Panc1 (cell line): ENCODE measurements around the gene INTS2. TPM values are rescaled to one million over a fixed set of nuclear protein-coding genes. Genes with fewer than 3 reads are reported as not detected.

Source experiments
- ATAC-seq: fragments of 200-7000 bp; cut with Tn5 transposase; 2 replicates; pipeline ENCODE4 v1.9.1; 2020; ENCODE audit warnings: mild to moderate bottlenecking, moderate library complexity
- BruUV-seq: library from RNA; stranded (reverse); fragments of 400-500 nt; replicated peaks from 2 replicates; lab custom pipeline; 2021; lab: Mats Ljungman, UMichigan
- CTCF ChIA-PET: fragments of 300-600 bp; sonication (Branson Sonifier 250); formaldehyde crosslinking; loops from one replicate; lab custom pipeline; 2022; ENCODE audit warnings: antibody characterized with exemption; lab: Charles Lee
- POLR2A ChIA-PET: fragments of 300-600 bp; sonication (Branson Sonifier 250); formaldehyde crosslinking; loops from one replicate; lab custom pipeline; 2022; ENCODE audit warnings: antibody characterized with exemption; lab: Charles Lee
- DNase-seq: peaks from one replicate; pipeline ENCODE4 v3.0.0-alpha.2; 2010; ENCODE audit warnings: low read depth, low spot score
- H3K27ac ChIP-seq: 2 replicates; pipeline ENCODE4 v1.5.1; 2011; ENCODE audit warnings: mild to moderate bottlenecking, low read length, inconsistent platforms
- H3K27me3 ChIP-seq: fragments of 200-500 bp; sonication (Bioruptor generic); 2 replicates; pipeline ENCODE4 v1.6.0; 2014; ENCODE audit warnings: low read length, inconsistent platforms; ENCODE audit not compliant: control insufficient read depth, insufficient read depth
- H3K36me3 ChIP-seq: fragments of 200-500 bp; sonication (Bioruptor generic); 2 replicates; pipeline ENCODE4 v1.5.1; 2014; ENCODE audit warnings: inconsistent platforms, mild to moderate bottlenecking, low read length, moderate library complexity; ENCODE audit not compliant: control insufficient read depth, insufficient read depth
- H3K4me1 ChIP-seq: 2 replicates; pipeline ENCODE4 v1.5.1; 2011; ENCODE audit warnings: inconsistent platforms, mild to moderate bottlenecking, low read length, moderate library complexity; ENCODE audit not compliant: control insufficient read depth, insufficient read depth
- H3K4me3 ChIP-seq, 2 experiments: 2 replicates each; pipeline ENCODE4 v1.5.1; 2011 to 2012; ENCODE audit warnings: low read depth in 2 of 2, low read length in 2 of 2, mild to moderate bottlenecking in 2 of 2, inconsistent platforms in 1 of 2, moderate library complexity in 1 of 2
- H3K9me3 ChIP-seq: fragments of 200-500 bp; sonication (Bioruptor generic); 2 replicates; pipeline ENCODE4 v1.5.1; 2014; ENCODE audit warnings: low read depth, mild to moderate bottlenecking, inconsistent platforms, low read length, moderate library complexity; ENCODE audit not compliant: control insufficient read depth, insufficient read depth
- POLR2AphosphoS5 ChIP-seq: IDR thresholded peaks from 2 replicates; pipeline ENCODE4 v1.6.1; 2012; ENCODE audit warnings: mild to moderate bottlenecking, low read depth, low read length, moderate library complexity
- SIN3A ChIP-seq: IDR thresholded peaks from 2 replicates; pipeline ENCODE4 v1.6.1; 2012; ENCODE audit warnings: low read depth, mild to moderate bottlenecking, low read length, moderate library complexity, borderline replicate concordance; ENCODE audit not compliant: insufficient read depth
- TCF7L2 ChIP-seq: IDR thresholded peaks from 2 replicates; pipeline ENCODE4 v1.6.1; 2011; ENCODE audit warnings: mild to moderate bottlenecking, low read depth, low read length, inconsistent platforms
- in situ Hi-C: cut with HindIII; loops from 2 replicates; pipeline ENCODE4 v1.10.0; 2016; ENCODE audit warnings: low sequenced_read_pairs, low pct_unique_long_range_greater_than_20kb
- intact Hi-C: fragments of 100-400 bp; cut with micrococcal nuclease; formaldehyde crosslinking; loops from one replicate; pipeline ENCODE4 v1.10.0; 2022; ENCODE audit not compliant: unreplicated experiment
- total RNA-seq: library from RNA; stranded (reverse); gene quantifications from one replicate; pipeline ENCODE4 v1.2.1, GENCODE V29; 2021; ENCODE audit not compliant: unreplicated experiment
- TF ChIP-seq, protein P1 (sequence below), 2 experiments: IDR thresholded peaks; 2 replicates each; pipeline ENCODE4 v1.6.1; 2011 to 2012; ENCODE audit warnings: low read depth in 2 of 2, control low read depth in 1 of 2, low read length in 1 of 2, mild to moderate bottlenecking in 1 of 2, moderate library complexity in 1 of 2; ENCODE audit not compliant: insufficient read depth in 1 of 2
- TF ChIP-seq, protein P2 (sequence below): fragments of 450-650 bp; IDR thresholded peaks from 2 replicates; pipeline ENCODE4 v1.5.1; 2017; ENCODE audit warnings: mild to moderate bottlenecking

Gene INTS2
- total RNA-seq, 1 experiment from 2014 or later: 32.5 TPM

DNA sequence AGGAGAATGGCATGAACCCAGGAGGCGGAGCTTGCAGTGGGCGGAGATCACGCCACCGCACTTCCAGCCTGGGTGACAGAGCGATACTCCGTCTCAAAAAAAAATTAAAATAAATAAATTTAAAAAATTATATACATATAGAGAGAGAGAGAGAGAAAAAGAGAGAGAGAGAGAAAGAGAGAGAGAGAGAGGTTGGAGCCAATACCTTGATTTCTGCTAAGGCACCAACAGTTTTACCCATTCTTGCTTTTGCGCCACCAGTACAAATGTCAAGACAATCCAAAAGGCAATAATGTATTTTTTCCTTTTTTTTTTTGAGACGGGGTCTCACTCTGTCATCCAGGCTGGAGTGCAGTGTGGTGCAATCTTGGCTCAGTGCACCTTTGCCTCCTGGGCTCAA is 81.7 kb downstream of the INTS2 start:
- Histone ChIP-seq H3K4me1 (no peaks in the 10 kb centered on the region), H3K4me3 (no peak overlapping the region), H3K36me3 (no peaks in the 10 kb centered on the region), H3K27me3 (no peaks in the 10 kb centered on the region), H3K9me3 (no peaks in the 10 kb centered on the region), H3K27ac (no peak overlapping the region)
- ATAC-seq (no peak), DNase-seq (no peak)
- BruUV-seq: no TSS peak
- ChIA-PET CTCF (no interaction called here), POLR2A (no interaction called here)
- TF ChIP-seq, protein P1, sequence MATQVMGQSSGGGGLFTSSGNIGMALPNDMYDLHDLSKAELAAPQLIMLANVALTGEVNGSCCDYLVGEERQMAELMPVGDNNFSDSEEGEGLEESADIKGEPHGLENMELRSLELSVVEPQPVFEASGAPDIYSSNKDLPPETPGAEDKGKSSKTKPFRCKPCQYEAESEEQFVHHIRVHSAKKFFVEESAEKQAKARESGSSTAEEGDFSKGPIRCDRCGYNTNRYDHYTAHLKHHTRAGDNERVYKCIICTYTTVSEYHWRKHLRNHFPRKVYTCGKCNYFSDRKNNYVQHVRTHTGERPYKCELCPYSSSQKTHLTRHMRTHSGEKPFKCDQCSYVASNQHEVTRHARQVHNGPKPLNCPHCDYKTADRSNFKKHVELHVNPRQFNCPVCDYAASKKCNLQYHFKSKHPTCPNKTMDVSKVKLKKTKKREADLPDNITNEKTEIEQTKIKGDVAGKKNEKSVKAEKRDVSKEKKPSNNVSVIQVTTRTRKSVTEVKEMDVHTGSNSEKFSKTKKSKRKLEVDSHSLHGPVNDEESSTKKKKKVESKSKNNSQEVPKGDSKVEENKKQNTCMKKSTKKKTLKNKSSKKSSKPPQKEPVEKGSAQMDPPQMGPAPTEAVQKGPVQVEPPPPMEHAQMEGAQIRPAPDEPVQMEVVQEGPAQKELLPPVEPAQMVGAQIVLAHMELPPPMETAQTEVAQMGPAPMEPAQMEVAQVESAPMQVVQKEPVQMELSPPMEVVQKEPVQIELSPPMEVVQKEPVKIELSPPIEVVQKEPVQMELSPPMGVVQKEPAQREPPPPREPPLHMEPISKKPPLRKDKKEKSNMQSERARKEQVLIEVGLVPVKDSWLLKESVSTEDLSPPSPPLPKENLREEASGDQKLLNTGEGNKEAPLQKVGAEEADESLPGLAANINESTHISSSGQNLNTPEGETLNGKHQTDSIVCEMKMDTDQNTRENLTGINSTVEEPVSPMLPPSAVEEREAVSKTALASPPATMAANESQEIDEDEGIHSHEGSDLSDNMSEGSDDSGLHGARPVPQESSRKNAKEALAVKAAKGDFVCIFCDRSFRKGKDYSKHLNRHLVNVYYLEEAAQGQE (IDR thresholded peaks at IDR 0.05; ENCODE audit: insufficient read depth in 1 of 2, low read depth in 2 of 2, low read length in 1 of 2): no peak
- TF ChIP-seq, protein P2, sequence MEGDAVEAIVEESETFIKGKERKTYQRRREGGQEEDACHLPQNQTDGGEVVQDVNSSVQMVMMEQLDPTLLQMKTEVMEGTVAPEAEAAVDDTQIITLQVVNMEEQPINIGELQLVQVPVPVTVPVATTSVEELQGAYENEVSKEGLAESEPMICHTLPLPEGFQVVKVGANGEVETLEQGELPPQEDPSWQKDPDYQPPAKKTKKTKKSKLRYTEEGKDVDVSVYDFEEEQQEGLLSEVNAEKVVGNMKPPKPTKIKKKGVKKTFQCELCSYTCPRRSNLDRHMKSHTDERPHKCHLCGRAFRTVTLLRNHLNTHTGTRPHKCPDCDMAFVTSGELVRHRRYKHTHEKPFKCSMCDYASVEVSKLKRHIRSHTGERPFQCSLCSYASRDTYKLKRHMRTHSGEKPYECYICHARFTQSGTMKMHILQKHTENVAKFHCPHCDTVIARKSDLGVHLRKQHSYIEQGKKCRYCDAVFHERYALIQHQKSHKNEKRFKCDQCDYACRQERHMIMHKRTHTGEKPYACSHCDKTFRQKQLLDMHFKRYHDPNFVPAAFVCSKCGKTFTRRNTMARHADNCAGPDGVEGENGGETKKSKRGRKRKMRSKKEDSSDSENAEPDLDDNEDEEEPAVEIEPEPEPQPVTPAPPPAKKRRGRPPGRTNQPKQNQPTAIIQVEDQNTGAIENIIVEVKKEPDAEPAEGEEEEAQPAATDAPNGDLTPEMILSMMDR: no peak
- TF ChIP-seq POLR2AphosphoS5 (no peak), TCF7L2 (no peak), SIN3A (no peak)
- in situ Hi-C loops: no loop called here
- intact Hi-C loops: no loop called here

DNA sequence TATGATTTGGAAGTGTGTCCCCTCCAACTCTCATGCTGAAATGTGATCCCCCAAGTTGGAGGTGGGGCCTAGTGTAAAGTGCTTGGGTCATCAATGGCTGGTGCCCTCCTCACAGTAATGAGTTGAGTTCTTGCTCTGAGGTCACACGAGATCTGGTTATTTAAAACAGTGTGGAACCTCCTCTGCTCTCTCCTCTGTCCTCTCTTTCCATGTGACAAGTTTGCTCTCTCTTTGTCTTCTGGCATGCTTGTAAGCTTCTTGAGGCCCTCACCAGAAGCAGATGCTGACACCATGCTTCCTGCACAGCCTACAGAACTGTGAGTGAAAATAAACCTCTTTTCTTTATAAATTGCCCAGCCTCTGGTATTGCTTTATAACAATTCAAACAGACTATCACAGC is 84.3 kb downstream of the INTS2 start:
- in situ Hi-C loops (no loop called here), intact Hi-C loops (no loop called here)
- H3K4me3 ChIP-seq: no peak overlapping the region
- no peak overlapping the region for H3K27ac ChIP-seq
- DNase-seq (no peak), ATAC-seq (no peak)
- no peaks in the 10 kb centered on the region for H3K9me3 ChIP-seq
- no peaks in the 10 kb centered on the region for H3K4me1 ChIP-seq
- CTCF ChIA-PET: no interaction called here
- BruUV-seq: no TSS peak
- H3K36me3 ChIP-seq: no peaks in the 10 kb centered on the region
- no peaks in the 10 kb centered on the region for H3K27me3 ChIP-seq
- POLR2A ChIA-PET: no interaction called here
- TF ChIP-seq, protein P2: no peak
- TF ChIP-seq, protein P1 (IDR thresholded peaks at IDR 0.05; ENCODE audit: insufficient read depth in 1 of 2, low read depth in 2 of 2, low read length in 1 of 2): no peak
- TF ChIP-seq POLR2AphosphoS5 (no peak), SIN3A (no peak), TCF7L2 (no peak)
